Stomach (tissue), 9 donors: Measurements from ENCODE around the gene SLC12A1. TPM values are rescaled to one million over a fixed set of nuclear protein-coding genes. Genes with fewer than 3 reads are reported as not detected.

Experiments
- DNase-seq, 2 donors: peaks; one replicate each; pipeline versions ENCODE4 v3.0.0 to v3.0.0-alpha.2; 2013 to 2019
- H3K27ac ChIP-seq, 5 donors: fragments of 200-600 bp in 4 of 5; sonication (generic) in 4 of 5; one replicate each; pipeline ENCODE4 v1.5.1; 2013 to 2019; ENCODE audit warnings: mild to moderate bottlenecking in 1 of 5, moderate library complexity in 1 of 5
- H3K27me3 ChIP-seq, 3 donors: fragments of 200-600 bp; sonication (generic); one replicate each; pipeline ENCODE4 v1.5.1; 2017 to 2019; ENCODE audit warnings: mixed run types in 1 of 3
- H3K36me3 ChIP-seq, 4 donors: fragments of 200-600 bp; sonication (generic); 1 replicate in 3 of 4; 2 replicates in 1 of 4; pipeline ENCODE4 v1.5.1; 2016 to 2019
- H3K4me1 ChIP-seq, 4 donors: fragments of 200-600 bp; sonication (generic); one replicate each; pipeline ENCODE4 v1.5.1; 2016 to 2019
- H3K4me3 ChIP-seq, 4 donors: fragments of 200-600 bp; sonication (generic) in 3 of 4; one replicate each; pipeline ENCODE4 v1.5.1; 2016 to 2019; ENCODE audit warnings: mild to moderate bottlenecking in 1 of 4
- H3K9me3 ChIP-seq, 4 donors: fragments of 200-600 bp; sonication (generic); one replicate each; pipeline ENCODE4 v1.5.1; 2016 to 2019
- CTCF ChIP-seq, 7 experiments: fragments of 450-650 bp in 4 of 7; fragments of 200-600 bp in 3 of 7; sonication (generic) in 3 of 7; IDR thresholded peaks; one replicate each; pipeline ENCODE4 v1.5.1; 2016 to 2019; ENCODE audit warnings: antibody characterized with exemption in 7 of 7, control low read depth in 2 of 7, mild to moderate bottlenecking in 1 of 7
- EP300 ChIP-seq: sonication (generic); formaldehyde crosslinking; IDR thresholded peaks from one replicate; pipeline ENCODE4 v1.6.1; 2017; ENCODE audit warnings: antibody characterized with exemption
- POLR2A ChIP-seq, 4 donors: fragments of 450-650 bp; IDR thresholded peaks; one replicate each; pipeline ENCODE4 v1.6.1; 2016; ENCODE audit warnings: antibody characterized with exemption in 4 of 4, control low read depth in 2 of 4, mild to moderate bottlenecking in 1 of 4, moderate library complexity in 1 of 4
- POLR2AphosphoS5 ChIP-seq, 3 donors: sonication (generic); formaldehyde crosslinking; IDR thresholded peaks; one replicate each; pipeline ENCODE4 v1.6.1; 2016; ENCODE audit warnings: antibody characterized with exemption in 3 of 3
- WGBS, 5 donors: extraction: QIAGEN DNeasy Blood & Tissue Kit in 3 of 5; methylation state at CpG; one replicate each; pipeline versions ENCODE4 v1.1.5 to v1.1.7; 2013 to 2018; 5-methylcytosine and 5-hydroxymethylcytosine counted together
- intact Hi-C: fragments of 100-400 bp; cut with DNase I; formaldehyde crosslinking; loops from one replicate; pipeline ENCODE4 v1.15.1; 2023; ENCODE audit warnings: low total_unique reads
- polyA plus RNA-seq, 3 donors: library from polyadenylated mRNA; stranded (reverse); fragments of 200-250 nt; gene quantifications; one replicate each; pipeline ENCODE4 v1.2.3, GENCODE V29; 2013
- total RNA-seq, 5 donors: library from RNA; depleted of rRNA; stranded (reverse); fragments of >200 nt; gene quantifications; one replicate each; pipeline versions ENCODE4 v1.1.0 to v1.2.3, GENCODE V29; 2014 to 2016
- donor health status: healthy with polysubstance abuse.
- donor health status: Bipolar disorder and iron deficiency.
- donor health status: healthy.

SLC12A1 gene
- total and polyA plus RNA-seq, 8 donors: 0.92 TPM; not detected in 7

GRCh38 chr15:48176112-48176511, 30.0 kb upstream of the SLC12A1 start:
- Histone ChIP-seq H3K4me3 (no peak overlapping the region), H3K4me1 (peaks cover 0 to 24% (median 13%) of the 10 kb centered on the region in 4 donors), H3K36me3 (no peaks in the 10 kb centered on the region), H3K27me3 (peaks cover 0 to 10% (median 0%) of the 10 kb centered on the region in 3 donors), H3K27ac (peak overlapping the region in 3 of 5 donors; percentile 83 to 95 (median 91)), H3K9me3 (no peaks in the 10 kb centered on the region)
- TF ChIP-seq CTCF (IDR thresholded peaks at IDR 0.05) (no peak), POLR2A (IDR thresholded peaks at IDR 0.05) (no peak), EP300 (no peak), POLR2AphosphoS5 (IDR thresholded peaks at IDR 0.05) (no peak)
- no peak for DNase-seq
- 76 to 95% (median 83%) methylated on average over 4 of the region's 4 CpGs for WGBS, 5 donors
- intact Hi-C loops: no loop called here

DNA sequence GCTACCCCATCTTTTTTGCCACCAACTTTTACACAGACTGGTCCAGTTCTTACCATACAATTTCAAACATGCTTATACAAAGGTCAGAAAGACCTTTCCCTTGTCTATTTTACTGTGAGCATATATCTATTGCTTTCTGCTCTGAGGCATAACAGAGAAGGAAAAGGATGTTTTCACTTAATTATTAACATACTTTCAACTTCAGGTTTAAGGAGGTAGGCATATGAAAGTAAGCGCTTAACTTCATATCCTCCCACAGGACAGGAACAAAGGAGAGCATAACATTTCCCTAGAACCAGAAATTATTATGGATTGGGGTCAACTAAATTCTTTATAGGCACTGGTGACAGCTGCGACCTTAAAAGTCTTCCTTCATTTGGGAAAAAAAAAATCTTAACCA, 29.1 kb upstream of the SLC12A1 start:
- Histone ChIP-seq H3K36me3 (no peaks in the 10 kb centered on the region), H3K4me1 (peaks cover 0 to 24% (median 13%) of the 10 kb centered on the region in 4 donors), H3K4me3 (peak overlapping the region; percentile 61 to 76 (median 72)), H3K27me3 (peaks cover 0 to 10% (median 0%) of the 10 kb centered on the region in 3 donors), H3K27ac (peak overlapping the region in 4 of 5 donors; percentile 78 to 95 (median 87)), H3K9me3 (no peaks in the 10 kb centered on the region)
- no peak for TF ChIP-seq CTCF (IDR thresholded peaks at IDR 0.05)
- TF ChIP-seq POLR2AphosphoS5 (IDR thresholded peaks at IDR 0.05): no peak
- no peak for TF ChIP-seq EP300
- TF ChIP-seq POLR2A (IDR thresholded peaks at IDR 0.05): no peak
- no peak for DNase-seq
- intact Hi-C loops: no loop called here
- WGBS, 5 donors: 42 to 67% (median 58%) methylated on average over 2 of the region's 2 CpGs

DNA sequence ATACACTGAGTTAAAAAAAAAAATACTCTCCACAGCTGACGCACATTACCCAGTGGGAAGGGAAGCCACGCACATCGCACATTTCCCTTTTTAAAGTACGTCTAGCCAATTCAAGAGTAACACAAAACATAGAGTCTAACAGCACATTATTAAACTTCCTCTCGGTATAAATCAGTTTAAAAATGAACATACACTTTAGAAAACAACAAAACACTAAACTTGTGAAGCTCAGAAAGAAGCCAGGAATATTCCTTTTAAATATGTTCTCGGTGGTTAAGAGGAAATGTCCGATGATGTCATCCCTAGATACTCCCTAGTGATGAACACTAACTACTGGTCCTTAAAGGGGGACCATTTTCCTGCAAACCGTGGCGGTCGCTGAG, 28.7 kb upstream of the SLC12A1 start:
- peaks cover 0 to 24% (median 13%) of the 10 kb centered on the region in 4 donors for H3K4me1 ChIP-seq
- H3K36me3 ChIP-seq: no peaks in the 10 kb centered on the region
- WGBS, 5 donors: 1 to 5% (median 1%) methylated on average over 10 of the region's 10 CpGs
- H3K27ac ChIP-seq: peak overlapping the region; percentile 69 to 95 (median 83)
- no peaks in the 10 kb centered on the region for H3K9me3 ChIP-seq
- peak overlapping the region; percentile 61 to 76 (median 72) for H3K4me3 ChIP-seq
- DNase-seq: peak in 1 of 2 donors; percentile 84
- intact Hi-C loops: no loop called here
- peaks cover 0 to 10% (median 2%) of the 10 kb centered on the region in 3 donors for H3K27me3 ChIP-seq
- TF ChIP-seq POLR2A (IDR thresholded peaks at IDR 0.05): no peak
- no peak for TF ChIP-seq POLR2AphosphoS5 (IDR thresholded peaks at IDR 0.05)
- no peak for TF ChIP-seq CTCF (IDR thresholded peaks at IDR 0.05)
- no peak for TF ChIP-seq EP300

- Histone ChIP-seq H3K4me3 (peak within 1 kb of the TSS; percentile 61 to 76 (median 72)), H3K27me3 (peaks cover 0 to 10% (median 4%) of the 10 kb centered on the region in 3 donors), H3K36me3 (no peaks in the 10 kb centered on the region), H3K4me1 (peaks cover 0 to 24% (median 13%) of the 10 kb centered on the region in 4 donors), H3K9me3 (no peaks in the 10 kb centered on the region), H3K27ac (peak within 1 kb of the TSS; percentile 69 to 95 (median 83))
- intact Hi-C loops: no loop called here
- peak in 1 of 3 donors; percentile 37 for TF ChIP-seq POLR2AphosphoS5 (IDR thresholded peaks at IDR 0.05)
- no peak for TF ChIP-seq EP300
- peak in 1 of 7 experiments; percentile 3 for TF ChIP-seq CTCF (IDR thresholded peaks at IDR 0.05)
- no peak for TF ChIP-seq POLR2A (IDR thresholded peaks at IDR 0.05)
- DNase-seq: peak; percentile 71 to 93
- 2 to 5% (median 3%) methylated on average over 18 to 71 of the region's 71 CpGs for WGBS, 5 donors
Observed at GRCh38 chr15:48177766-48178647, 28.1 kb upstream of the SLC12A1 start, which contains the start of gene MYEF2. Gene MYEF2, minus strand, starts transcription at chr15:48178295. Its CDS starts 58 bp downstream, at chr15:48178237.
